Prostate gland (tissue), 2 donors: ENCODE data around the gene ACTN1.

Source experiments
- POLR2A ChIP-seq: fragments of 450-650 bp; IDR thresholded peaks from one replicate; pipeline ENCODE4 v1.6.1; 2016; ENCODE audit warnings: antibody characterized with exemption, mild to moderate bottlenecking
- POLR2AphosphoS5 ChIP-seq: sonication (generic); formaldehyde crosslinking; IDR thresholded peaks from one replicate; pipeline ENCODE4 v1.6.1; 2017; ENCODE audit warnings: antibody characterized with exemption
- TF ChIP-seq, protein P1 (sequence below), 4 experiments: fragments of 200-600 bp in 2 of 4; fragments of 450-650 bp in 2 of 4; sonication (generic) in 2 of 4; IDR thresholded peaks; 1 replicate in 3 of 4; 2 replicates in 1 of 4; pipeline ENCODE4 v1.5.1; 2016 to 2019; ENCODE audit warnings: antibody characterized with exemption in 4 of 4, mild to moderate bottlenecking in 2 of 4, moderate library complexity in 2 of 4

DNA sequence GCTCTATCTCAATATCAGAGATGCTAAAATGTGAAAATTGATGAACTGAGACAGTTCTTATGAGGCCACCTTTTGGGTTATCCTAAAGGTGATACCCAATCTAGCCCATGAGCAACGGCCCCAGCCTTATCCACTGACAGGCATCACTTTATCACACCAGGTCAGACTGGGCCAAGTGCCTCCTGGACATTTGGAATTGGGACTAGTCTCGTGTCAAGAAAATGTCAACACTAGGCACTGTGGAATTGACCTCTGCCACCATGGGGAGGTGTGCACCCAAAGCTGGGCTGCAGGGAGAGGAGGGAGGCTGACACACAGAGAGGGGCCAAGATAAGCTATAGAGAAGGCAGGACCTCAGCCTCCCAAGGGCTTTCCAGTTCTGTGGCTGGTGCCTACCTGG, 107.7 kb downstream of the ACTN1 start:
- TF ChIP-seq, protein P1, sequence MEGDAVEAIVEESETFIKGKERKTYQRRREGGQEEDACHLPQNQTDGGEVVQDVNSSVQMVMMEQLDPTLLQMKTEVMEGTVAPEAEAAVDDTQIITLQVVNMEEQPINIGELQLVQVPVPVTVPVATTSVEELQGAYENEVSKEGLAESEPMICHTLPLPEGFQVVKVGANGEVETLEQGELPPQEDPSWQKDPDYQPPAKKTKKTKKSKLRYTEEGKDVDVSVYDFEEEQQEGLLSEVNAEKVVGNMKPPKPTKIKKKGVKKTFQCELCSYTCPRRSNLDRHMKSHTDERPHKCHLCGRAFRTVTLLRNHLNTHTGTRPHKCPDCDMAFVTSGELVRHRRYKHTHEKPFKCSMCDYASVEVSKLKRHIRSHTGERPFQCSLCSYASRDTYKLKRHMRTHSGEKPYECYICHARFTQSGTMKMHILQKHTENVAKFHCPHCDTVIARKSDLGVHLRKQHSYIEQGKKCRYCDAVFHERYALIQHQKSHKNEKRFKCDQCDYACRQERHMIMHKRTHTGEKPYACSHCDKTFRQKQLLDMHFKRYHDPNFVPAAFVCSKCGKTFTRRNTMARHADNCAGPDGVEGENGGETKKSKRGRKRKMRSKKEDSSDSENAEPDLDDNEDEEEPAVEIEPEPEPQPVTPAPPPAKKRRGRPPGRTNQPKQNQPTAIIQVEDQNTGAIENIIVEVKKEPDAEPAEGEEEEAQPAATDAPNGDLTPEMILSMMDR (IDR thresholded peaks at IDR 0.05) = no peak
- TF ChIP-seq POLR2A = no peak
- no peak for TF ChIP-seq POLR2AphosphoS5
